Lung (tissue), 12 donors: ENCODE data around the gene NAGLU. TPM values are rescaled to one million over a fixed set of nuclear protein-coding genes. Genes with fewer than 3 reads are reported as not detected.

Experiments used
- ATAC-seq: fragments of 200-7000 bp; cut with Tn5 transposase; one replicate; pipeline ENCODE4 v1.9.1; 2020; ENCODE audit warnings: moderate number of reproducible peaks; ENCODE audit not compliant: insufficient read depth, low FRiP score
- DNase-seq, 3 donors: peaks; one replicate each; pipeline ENCODE4 v3.0.0-alpha.2; 2013 to 2017
- H3K27ac ChIP-seq, 2 donors: one replicate each; pipeline ENCODE4 v1.5.1; 2013; ENCODE audit warnings: mild to moderate bottlenecking in 2 of 2, moderate library complexity in 2 of 2, control low read depth in 1 of 2, inconsistent platforms in 1 of 2, low read depth in 1 of 2, low read length in 1 of 2
- H3K27me3 ChIP-seq, 3 donors: one replicate each; pipeline ENCODE4 v1.5.1; 2013; ENCODE audit warnings: low read length in 2 of 3; ENCODE audit not compliant: control insufficient read depth in 3 of 3, insufficient read depth in 3 of 3
- H3K36me3 ChIP-seq, 4 donors: one replicate each; pipeline ENCODE4 v1.5.1; 2013; ENCODE audit warnings: low read length in 4 of 4, mild to moderate bottlenecking in 1 of 4, moderate library complexity in 1 of 4; ENCODE audit not compliant: control insufficient read depth in 4 of 4, insufficient read depth in 4 of 4
- H3K4me1 ChIP-seq, 5 donors: one replicate each; pipeline ENCODE4 v1.5.1; 2013; ENCODE audit warnings: low read length in 5 of 5, mild to moderate bottlenecking in 2 of 5, moderate library complexity in 1 of 5; ENCODE audit not compliant: control insufficient read depth in 5 of 5, insufficient read depth in 5 of 5
- H3K4me3 ChIP-seq: one replicate; pipeline ENCODE4 v1.5.1; 2013; ENCODE audit warnings: mild to moderate bottlenecking, control low read depth, moderate library complexity
- H3K9ac ChIP-seq, 2 donors: one replicate each; pipeline ENCODE4 v1.5.1; 2013; ENCODE audit warnings: low read length in 2 of 2, control low read depth in 1 of 2; ENCODE audit not compliant: insufficient read depth in 1 of 2
- H3K9me3 ChIP-seq, 4 donors: one replicate each; pipeline ENCODE4 v1.5.1; 2013; ENCODE audit warnings: low read length in 3 of 4, mild to moderate bottlenecking in 1 of 4, moderate library complexity in 1 of 4; ENCODE audit not compliant: control insufficient read depth in 4 of 4, insufficient read depth in 3 of 4
- CTCF ChIP-seq: IDR thresholded peaks from 2 replicates; pipeline ENCODE4 v1.5.1; 2012; ENCODE audit warnings: mild to moderate bottlenecking; ENCODE audit errors: control extremely low read depth, extremely low read depth
- WGBS, 2 donors: extraction: QIAGEN DNeasy Blood & Tissue Kit; methylation state at CpG; one replicate each; pipeline ENCODE4 v1.1.7; 2013; 5-methylcytosine and 5-hydroxymethylcytosine counted together
- polyA plus RNA-seq, 2 donors: library from polyadenylated mRNA; stranded (reverse); fragments of 200-250 nt; gene quantifications; one replicate each; pipeline ENCODE4 v1.2.1, GENCODE V29; 2013
- total RNA-seq, 2 donors: library from RNA; depleted of rRNA in 1 of 2; stranded (reverse); fragments of >200 nt in 1 of 2; gene quantifications; one replicate each; pipeline ENCODE4 v1.2.1, GENCODE V29; 2014 to 2021
- donor health status: control.
- donor health status: control.
- donor health status: Bipolar disorder and iron deficiency.
- donor health status: healthy.
- donor health status: DM: yes; HTN: yes; CAD: no.

Gene NAGLU
- total and polyA plus RNA-seq, 4 donors = 16.8 to 69.8 (median 35.1) TPM

DNA sequence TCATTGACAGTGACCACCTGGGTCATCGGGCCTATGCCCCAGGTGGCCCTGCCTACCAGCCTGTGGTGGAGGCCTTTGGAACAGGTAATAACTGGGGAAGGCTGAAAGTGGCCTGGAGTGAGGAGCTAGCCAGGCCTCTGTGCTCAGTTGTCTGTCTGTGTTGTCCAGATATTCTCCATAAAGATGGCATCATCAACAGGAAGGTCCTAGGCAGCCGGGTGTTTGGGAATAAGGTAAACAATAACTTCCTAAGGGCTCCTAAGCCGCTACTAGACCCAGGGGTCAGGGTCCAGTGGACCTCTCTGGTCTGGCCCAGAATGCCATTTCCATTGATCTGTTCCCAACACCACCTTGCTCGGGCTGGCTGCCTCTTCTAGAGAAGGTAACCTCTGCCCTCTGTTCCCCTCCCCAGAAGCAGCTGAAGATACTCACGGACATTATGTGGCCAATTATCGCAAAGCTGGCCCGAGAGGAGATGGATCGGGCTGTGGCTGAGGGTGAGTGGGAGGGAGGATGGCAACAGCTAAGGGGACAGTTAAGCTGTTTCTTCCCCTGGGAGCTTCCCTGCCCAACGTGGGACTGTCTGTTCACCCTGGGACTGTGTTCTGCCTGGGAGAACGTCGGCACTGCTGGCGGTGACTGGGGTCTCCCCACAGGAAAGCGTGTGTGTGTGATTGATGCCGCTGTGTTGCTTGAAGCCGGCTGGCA, 28.9 kb downstream of the NAGLU start:
- Histone ChIP-seq H3K27ac (peak overlapping the region in 1 of 2 donors; percentile 9), H3K27me3 (no peaks in the 10 kb centered on the region), H3K4me3 (no peak overlapping the region), H3K9ac (no peak overlapping the region), H3K36me3 (peaks cover 10 to 37% (median 33%) of the 10 kb centered on the region in 4 donors), H3K4me1 (peaks cover 3 to 37% (median 18%) of the 10 kb centered on the region in 5 donors), H3K9me3 (no peaks in the 10 kb centered on the region)
- WGBS, 2 donors = 87 to 93% methylated on average over 15 of the region's 15 CpGs
- TF ChIP-seq CTCF = no peak
- no peak for ATAC-seq
- DNase-seq = no peak

DNA sequence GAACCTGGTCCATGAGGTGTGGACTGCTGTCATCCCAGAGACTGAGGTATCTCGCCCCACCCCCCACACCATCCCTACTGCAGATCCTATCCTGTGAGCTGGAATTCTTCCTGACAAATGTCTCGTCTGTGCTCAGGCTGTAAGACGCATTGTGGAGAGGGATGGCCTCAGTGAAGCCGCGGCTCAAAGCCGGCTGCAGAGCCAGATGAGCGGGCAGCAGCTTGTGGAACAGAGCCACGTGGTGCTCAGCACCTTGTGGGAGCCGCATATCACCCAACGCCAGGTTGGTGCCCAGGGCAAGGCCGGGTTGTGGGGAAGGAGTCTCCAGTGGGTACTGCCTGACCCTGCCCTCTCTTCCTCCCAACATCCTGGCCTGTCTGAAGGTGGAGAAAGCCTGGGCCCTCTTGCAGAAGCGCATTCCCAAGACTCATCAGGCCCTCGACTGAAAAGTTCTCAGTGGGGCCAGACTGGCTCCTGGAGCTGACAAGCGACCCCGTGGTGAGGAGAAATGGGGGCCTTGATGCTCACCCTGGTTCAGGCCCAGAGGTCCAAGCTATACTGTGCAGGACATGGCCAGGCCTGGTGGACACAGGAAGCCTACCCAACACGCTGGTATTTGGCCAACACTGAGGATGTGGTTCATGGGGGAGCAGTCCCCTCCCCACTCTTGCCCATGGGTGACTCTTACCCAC, 29.6 kb downstream of the NAGLU start:
- H3K27me3 ChIP-seq = no peaks in the 10 kb centered on the region

DNA sequence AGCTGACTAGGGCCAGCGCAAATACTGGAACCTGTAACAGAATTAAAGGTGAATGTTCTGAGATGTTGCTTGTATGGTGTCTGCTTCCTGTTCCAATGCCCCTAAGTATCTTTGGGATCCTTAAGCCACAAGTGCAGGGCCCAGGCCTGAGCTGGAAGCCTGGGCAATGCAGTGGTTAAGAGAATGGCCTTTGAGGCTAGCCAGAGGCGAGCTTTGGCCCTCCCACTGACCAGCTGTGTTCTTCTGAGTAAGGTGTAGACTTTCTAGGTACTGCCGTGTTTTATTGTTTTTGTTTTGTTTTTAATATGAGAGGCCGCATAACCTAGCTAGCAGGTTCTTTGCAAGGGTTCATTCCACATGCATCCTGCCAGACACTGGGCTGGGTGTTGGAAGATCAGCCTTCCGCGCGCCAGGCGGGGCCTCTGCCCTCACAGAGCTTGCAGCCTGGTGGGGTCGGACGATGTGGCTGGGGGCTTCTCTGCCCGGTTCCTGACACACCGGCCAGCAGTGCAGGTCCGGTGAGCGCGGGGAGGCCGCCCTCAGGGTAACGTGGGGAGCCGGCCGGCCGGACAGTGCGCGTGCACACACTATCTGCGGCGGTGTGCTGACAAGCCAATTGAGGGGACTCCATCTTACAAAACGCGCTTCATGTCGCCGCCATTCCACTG, 30.3 kb downstream of the NAGLU start:
- peak; percentile 1 for ATAC-seq
- H3K9me3 ChIP-seq = no peaks in the 10 kb centered on the region
- peaks cover 3 to 34% (median 18%) of the 10 kb centered on the region in 5 donors for H3K4me1 ChIP-seq
- H3K4me3 ChIP-seq = peak overlapping the region; percentile 4
- H3K36me3 ChIP-seq = peaks cover 13 to 41% (median 38%) of the 10 kb centered on the region in 4 donors
- H3K27ac ChIP-seq = peak overlapping the region; percentile 82 to 95
- no peak for TF ChIP-seq CTCF
- WGBS, 2 donors = 35 to 49% methylated on average over 28 of the region's 28 CpGs
- H3K9ac ChIP-seq = no peak overlapping the region
- DNase-seq = no peak
- no peaks in the 10 kb centered on the region for H3K27me3 ChIP-seq

More for the DNA sequence above, 29.6 kb downstream of the NAGLU start:
- no peaks in the 10 kb centered on the region for H3K9me3 ChIP-seq
- no peak for TF ChIP-seq CTCF
- no peak overlapping the region for H3K9ac ChIP-seq
- H3K27ac ChIP-seq = peak overlapping the region in 1 of 2 donors; percentile 95
- WGBS, 2 donors = 91 to 93% methylated on average over 16 of the region's 16 CpGs
- H3K4me1 ChIP-seq = peaks cover 3 to 37% (median 18%) of the 10 kb centered on the region in 5 donors
- DNase-seq = no peak
- no peak for ATAC-seq
- peaks cover 13 to 39% (median 36%) of the 10 kb centered on the region in 4 donors for H3K36me3 ChIP-seq
- no peak overlapping the region for H3K4me3 ChIP-seq
